ENCODE measurements around the gene INS. TPM values are rescaled to one million over a fixed set of nuclear protein-coding genes. Genes with fewer than 3 reads are reported as not detected.

The INS gene
- total RNA-seq, 2 donors from 2014 or later: not detected

GRCh38 chr11:2158296-2158737 is 2.7 kb downstream of the INS start:
- no peaks in the 10 kb centered on the region for H3K36me3 ChIP-seq
- no peaks in the 10 kb centered on the region for H3K27me3 ChIP-seq (replicated peaks; ENCODE audit: insufficient read depth)
- TF ChIP-seq, protein P1, sequence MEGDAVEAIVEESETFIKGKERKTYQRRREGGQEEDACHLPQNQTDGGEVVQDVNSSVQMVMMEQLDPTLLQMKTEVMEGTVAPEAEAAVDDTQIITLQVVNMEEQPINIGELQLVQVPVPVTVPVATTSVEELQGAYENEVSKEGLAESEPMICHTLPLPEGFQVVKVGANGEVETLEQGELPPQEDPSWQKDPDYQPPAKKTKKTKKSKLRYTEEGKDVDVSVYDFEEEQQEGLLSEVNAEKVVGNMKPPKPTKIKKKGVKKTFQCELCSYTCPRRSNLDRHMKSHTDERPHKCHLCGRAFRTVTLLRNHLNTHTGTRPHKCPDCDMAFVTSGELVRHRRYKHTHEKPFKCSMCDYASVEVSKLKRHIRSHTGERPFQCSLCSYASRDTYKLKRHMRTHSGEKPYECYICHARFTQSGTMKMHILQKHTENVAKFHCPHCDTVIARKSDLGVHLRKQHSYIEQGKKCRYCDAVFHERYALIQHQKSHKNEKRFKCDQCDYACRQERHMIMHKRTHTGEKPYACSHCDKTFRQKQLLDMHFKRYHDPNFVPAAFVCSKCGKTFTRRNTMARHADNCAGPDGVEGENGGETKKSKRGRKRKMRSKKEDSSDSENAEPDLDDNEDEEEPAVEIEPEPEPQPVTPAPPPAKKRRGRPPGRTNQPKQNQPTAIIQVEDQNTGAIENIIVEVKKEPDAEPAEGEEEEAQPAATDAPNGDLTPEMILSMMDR (IDR thresholded peaks at IDR 0.05): no peak
- H3K9me3 ChIP-seq: no peaks in the 10 kb centered on the region
- DNase-seq (ENCODE audit: low spot score) (no peak), ATAC-seq (ENCODE audit: insufficient number of reproducible peaks, low FRiP score, low read depth) (no peak)
- no peak overlapping the region for H3K4me3 ChIP-seq
- H3K27ac ChIP-seq: no peak overlapping the region
- H3K4me1 ChIP-seq (ENCODE audit: control insufficient read depth in 1 of 2, low read depth in 2 of 2): no peaks in the 10 kb centered on the region

GRCh38 chr11:2157294-2158040 is 3.5 kb downstream of the INS start:
- ATAC-seq (ENCODE audit: insufficient number of reproducible peaks, low FRiP score, low read depth): no peak
- no peaks in the 10 kb centered on the region for H3K36me3 ChIP-seq
- no peak overlapping the region for H3K4me3 ChIP-seq
- H3K27me3 ChIP-seq (replicated peaks; ENCODE audit: insufficient read depth): no peaks in the 10 kb centered on the region
- H3K9me3 ChIP-seq: no peaks in the 10 kb centered on the region
- H3K4me1 ChIP-seq (ENCODE audit: control insufficient read depth in 1 of 2, low read depth in 2 of 2): no peaks in the 10 kb centered on the region
- TF ChIP-seq, protein P1 (IDR thresholded peaks at IDR 0.05): no peak
- no peak overlapping the region for H3K27ac ChIP-seq
- DNase-seq (ENCODE audit: low spot score): no peak

DNA sequence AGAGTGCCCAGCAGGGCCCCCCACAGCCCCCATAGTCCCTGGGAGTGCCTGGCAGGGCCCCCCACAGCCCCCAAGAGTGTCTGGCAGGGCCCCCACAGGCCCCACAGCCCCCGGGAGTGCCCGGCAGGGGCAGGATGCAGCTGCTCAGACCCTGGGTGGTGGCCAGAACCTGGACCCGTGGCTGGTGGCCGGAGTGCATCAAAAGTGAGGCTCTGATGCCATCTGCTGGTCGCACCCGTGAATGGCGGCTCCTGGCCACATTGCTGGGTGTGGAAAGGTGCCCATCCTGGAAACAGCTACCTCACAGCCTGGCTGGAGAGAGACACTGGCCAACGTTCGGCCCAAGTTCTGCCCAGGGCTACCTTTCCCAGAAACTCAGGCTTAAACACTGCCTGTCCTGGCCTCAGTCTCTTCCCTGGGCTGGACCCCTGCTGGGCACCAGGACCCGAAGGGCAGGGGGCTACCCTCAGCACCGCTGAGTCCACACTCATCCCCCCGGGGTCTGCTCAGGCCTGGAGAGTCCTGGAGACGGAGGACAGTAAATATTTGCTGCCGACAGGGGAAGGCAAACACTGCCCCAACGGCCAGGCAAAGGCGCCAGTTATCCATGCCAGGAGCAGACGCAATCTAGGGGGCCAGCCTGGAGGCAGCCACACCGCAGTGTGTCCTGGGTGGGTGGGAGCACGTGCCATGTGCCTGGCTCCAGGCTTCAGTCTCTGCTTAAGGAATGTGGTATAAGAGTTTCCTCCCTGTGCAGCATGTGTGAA is 4.4 kb downstream of the INS start:
- Histone ChIP-seq H3K4me1 (ENCODE audit: control insufficient read depth in 1 of 2, low read depth in 2 of 2) (peaks cover 2 to 3% of the 10 kb centered on the region in 2 donors), H3K36me3 (no peaks in the 10 kb centered on the region), H3K27me3 (replicated peaks; ENCODE audit: insufficient read depth) (no peaks in the 10 kb centered on the region), H3K27ac (no peak overlapping the region), H3K9me3 (no peaks in the 10 kb centered on the region), H3K4me3 (no peak overlapping the region)
- no peak for ATAC-seq (ENCODE audit: insufficient number of reproducible peaks, low FRiP score, low read depth)
- DNase-seq (ENCODE audit: low spot score): peak; percentile 15
- TF ChIP-seq, protein P1 (IDR thresholded peaks at IDR 0.05): peak; percentile 47

DNA sequence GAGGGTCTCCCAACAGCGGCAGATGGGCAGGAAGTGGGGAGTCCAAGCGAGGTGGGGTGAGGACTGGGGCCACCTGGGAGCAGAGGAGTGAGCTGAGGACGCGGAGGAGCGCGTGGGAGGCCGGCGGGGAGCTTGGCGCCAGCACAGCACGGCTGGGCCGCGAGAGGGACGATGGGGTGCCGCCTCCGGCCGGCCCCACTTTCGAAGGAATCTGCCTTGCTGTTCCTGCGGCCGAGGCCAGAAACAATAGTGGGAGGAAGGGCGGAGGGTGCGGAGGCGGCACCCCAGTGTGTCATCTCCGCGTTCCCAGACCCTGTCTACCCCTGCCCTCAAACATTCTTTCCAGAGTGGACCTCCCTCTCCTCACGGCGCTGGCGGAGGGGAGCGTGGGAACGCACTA is 5.5 kb downstream of the INS start:
- TF ChIP-seq, protein P1 (IDR thresholded peaks at IDR 0.05): no peak
- ATAC-seq (ENCODE audit: insufficient number of reproducible peaks, low FRiP score, low read depth): no peak

DNA sequence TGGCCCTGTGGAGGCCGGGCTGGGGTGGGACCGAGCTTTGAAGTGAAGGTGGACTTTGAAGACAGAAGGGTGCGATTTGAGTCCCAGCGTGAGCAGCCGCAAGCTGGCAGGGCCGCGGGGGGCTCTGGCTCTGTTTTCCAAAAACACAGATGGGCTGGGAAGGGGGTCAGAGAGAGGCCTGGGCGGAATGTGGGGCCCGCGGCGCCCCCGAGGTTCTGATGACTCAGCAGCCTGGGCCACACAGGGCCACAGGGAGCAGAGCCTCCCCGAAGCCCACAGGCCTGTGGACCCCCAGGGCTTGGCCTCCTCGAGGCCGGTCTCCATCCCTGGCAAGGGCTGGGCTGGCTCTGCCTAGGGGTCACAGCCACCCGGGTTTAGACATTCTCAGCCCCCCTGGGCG is 6.1 kb downstream of the INS start:
- Histone ChIP-seq H3K27me3 (replicated peaks; ENCODE audit: insufficient read depth) (no peaks in the 10 kb centered on the region), H3K27ac (no peak overlapping the region), H3K4me3 (no peak overlapping the region), H3K4me1 (ENCODE audit: control insufficient read depth in 1 of 2, low read depth in 2 of 2) (peaks cover 3 to 4% of the 10 kb centered on the region in 2 donors), H3K9me3 (no peaks in the 10 kb centered on the region), H3K36me3 (no peaks in the 10 kb centered on the region)
- DNase-seq (ENCODE audit: low spot score): no peak
- TF ChIP-seq, protein P1 (IDR thresholded peaks at IDR 0.05): no peak
- no peak for ATAC-seq (ENCODE audit: insufficient number of reproducible peaks, low FRiP score, low read depth)

More for the DNA sequence above, 5.5 kb downstream of the INS start:
- Histone ChIP-seq H3K36me3 (no peaks in the 10 kb centered on the region), H3K27ac (no peak overlapping the region), H3K4me3 (no peak overlapping the region), H3K4me1 (ENCODE audit: control insufficient read depth in 1 of 2, low read depth in 2 of 2) (peaks cover 3 to 4% of the 10 kb centered on the region in 2 donors), H3K9me3 (no peaks in the 10 kb centered on the region), H3K27me3 (replicated peaks; ENCODE audit: insufficient read depth) (no peaks in the 10 kb centered on the region)
- no peak for DNase-seq (ENCODE audit: low spot score)
